Body of pancreas (tissue), 4 donors: ENCODE results near the gene MCTP2. TPM values are rescaled to one million over a fixed set of nuclear protein-coding genes. Genes with fewer than 3 reads are reported as not detected.
"Not testable (repeated sequence)": the region's sequence is repeated elsewhere in the genome, so short reads cannot be mapped to it uniquely, and the experiment has no call there.

ENCODE experiments used
- ATAC-seq: fragments of 150-250 bp; one replicate; pipeline ENCODE4 v1.9.1; 2016
- DNase-seq, 4 donors: peaks; one replicate each; pipeline ENCODE4 v3.0.0-alpha.2; 2019
- H3K27ac ChIP-seq, 4 donors: fragments of 200-600 bp; sonication (generic); 1 replicate in 3 of 4; 2 replicates in 1 of 4; pipeline versions ENCODE4 v1.5.1 to v1.6.1; 2016 to 2019; ENCODE audit warnings: mild to moderate bottlenecking in 1 of 4, mixed read lengths in 1 of 4, moderate library complexity in 1 of 4
- H3K27me3 ChIP-seq, 2 donors: fragments of 200-600 bp; sonication (generic); one replicate each; pipeline ENCODE4 v1.6.0; 2016; ENCODE audit warnings: mild to moderate bottlenecking in 1 of 2
- H3K36me3 ChIP-seq, 2 donors: fragments of 200-600 bp; sonication (generic); replicated peaks in 1 of 2; 2 replicates each; pipeline ENCODE4 v1.5.1; 2016; ENCODE audit warnings: low read depth in 2 of 2; ENCODE audit not compliant: insufficient read depth in 1 of 2
- H3K4me1 ChIP-seq: fragments of 200-600 bp; sonication (generic); one replicate; pipeline ENCODE4 v1.6.0; 2016
- H3K4me3 ChIP-seq, 2 donors: fragments of 200-600 bp; sonication (generic); 1 replicate in 1 of 2; 2 replicates in 1 of 2; pipeline ENCODE4 v1.5.1; 2016 to 2019
- H3K9me3 ChIP-seq, 3 donors: fragments of 200-600 bp; sonication (generic); 1 replicate in 2 of 3; 2 replicates in 1 of 3; pipeline ENCODE4 v1.5.1; 2016
- CTCF ChIP-seq, 7 experiments: fragments of 450-650 bp in 4 of 7; fragments of 200-600 bp in 3 of 7; sonication (generic) in 3 of 7; IDR thresholded peaks; one replicate each; pipeline ENCODE4 v1.5.1; 2016 to 2019; ENCODE audit warnings: antibody characterized with exemption in 7 of 7
- POLR2A ChIP-seq, 3 donors: fragments of 450-650 bp; IDR thresholded peaks; one replicate each; pipeline ENCODE4 v1.6.1; 2016; ENCODE audit warnings: antibody characterized with exemption in 3 of 3, mild to moderate bottlenecking in 2 of 3
- WGBS, 2 donors: methylation state at CpG; one replicate each; pipeline ENCODE4 v1.1.5; 2017; 5-methylcytosine and 5-hydroxymethylcytosine counted together
- intact Hi-C: fragments of 100-400 bp; cut with DNase I; formaldehyde crosslinking; loops from one replicate; pipeline ENCODE4 v1.15.1; 2023
- total RNA-seq, 2 donors: library from RNA; depleted of rRNA; stranded (reverse); fragments of >200 nt; gene quantifications; one replicate each; pipeline ENCODE4 v1.1.0, GENCODE V29; 2016

MCTP2 gene
- total RNA-seq, 2 donors from 2014 or later, result 28.5 to 31.6 TPM

- H3K4me1 ChIP-seq, result no peaks in the 10 kb centered on the region
- ATAC-seq (no peak), DNase-seq (no peak)
- no peaks in the 10 kb centered on the region for H3K27me3 ChIP-seq
- WGBS, 2 donors, result 15 to 17% methylated on average over 1 of the region's 1 CpG
- no peak for TF ChIP-seq POLR2A (IDR thresholded peaks at IDR 0.05)
- TF ChIP-seq CTCF (IDR thresholded peaks at IDR 0.05), result no peak
- H3K36me3 ChIP-seq, result no peaks in the 10 kb centered on the region
- no peaks in the 10 kb centered on the region for H3K9me3 ChIP-seq
- no peak overlapping the region for H3K27ac ChIP-seq
- intact Hi-C loops, result no loop called here
- H3K4me3 ChIP-seq, result no peak overlapping the region
Observed at GRCh38 chr15:94487635-94488034, 256.3 kb downstream of the MCTP2 start.

GRCh38 chr15:94493176-94493575, 261.8 kb downstream of the MCTP2 start:
- H3K27ac ChIP-seq, result no peak overlapping the region
- no peak overlapping the region for H3K4me3 ChIP-seq
- no peak for DNase-seq
- H3K9me3 ChIP-seq, result no peaks in the 10 kb centered on the region
- intact Hi-C loops, result no loop called here
- no peaks in the 10 kb centered on the region for H3K36me3 ChIP-seq
- no peaks in the 10 kb centered on the region for H3K4me1 ChIP-seq
- 54 to 70% methylated on average over 3 of the region's 3 CpGs for WGBS, 2 donors
- no peak for TF ChIP-seq POLR2A (IDR thresholded peaks at IDR 0.05)
- TF ChIP-seq CTCF (IDR thresholded peaks at IDR 0.05), result no peak
- H3K27me3 ChIP-seq, result no peaks in the 10 kb centered on the region
- no peak for ATAC-seq

GRCh38 chr15:94493586-94493985, 262.2 kb downstream of the MCTP2 start:
- H3K9me3 ChIP-seq, DNase-seq, H3K36me3 ChIP-seq, H3K4me1 ChIP-seq, H3K27ac ChIP-seq, H3K27me3 ChIP-seq, intact Hi-C loops, ATAC-seq, H3K4me3 ChIP-seq: not testable (repeated sequence)
- WGBS, 2 donors, result 58 to 59% methylated on average over 1 of the region's 1 CpG

- no peak for DNase-seq
- WGBS, 2 donors, result 74 to 75% methylated on average over 4 of the region's 4 CpGs
- Histone ChIP-seq H3K27ac (no peak overlapping the region), H3K9me3 (no peaks in the 10 kb centered on the region), H3K4me1 (no peaks in the 10 kb centered on the region), H3K27me3 (no peaks in the 10 kb centered on the region), H3K4me3 (no peak overlapping the region), H3K36me3 (no peaks in the 10 kb centered on the region)
- no peak for ATAC-seq
- intact Hi-C loops, result no loop called here
- TF ChIP-seq POLR2A (IDR thresholded peaks at IDR 0.05) (no peak), CTCF (IDR thresholded peaks at IDR 0.05) (no peak)
Observed at GRCh38 chr15:94494732-94495131, 263.4 kb downstream of the MCTP2 start.

GRCh38 chr15:94503293-94503692, 271.9 kb downstream of the MCTP2 start:
- intact Hi-C loops, result no loop called here
- H3K4me3 ChIP-seq, result no peak overlapping the region
- ATAC-seq (no peak), DNase-seq (no peak)
- no peak overlapping the region for H3K27ac ChIP-seq
- H3K9me3 ChIP-seq, result no peaks in the 10 kb centered on the region
- no peaks in the 10 kb centered on the region for H3K27me3 ChIP-seq
- 15 to 40% methylated on average over 2 of the region's 2 CpGs for WGBS, 2 donors
- no peaks in the 10 kb centered on the region for H3K4me1 ChIP-seq
- no peak for TF ChIP-seq POLR2A (IDR thresholded peaks at IDR 0.05)
- no peak for TF ChIP-seq CTCF (IDR thresholded peaks at IDR 0.05)
- no peaks in the 10 kb centered on the region for H3K36me3 ChIP-seq
